ENCODE measurements around the gene SMIM12. TPM values are rescaled to one million over a fixed set of nuclear protein-coding genes. Genes with fewer than 3 reads are reported as not detected.

Gene SMIM12
- total RNA-seq, 2 donors from 2014 or later, result 48.7 to 49.1 TPM

- no peaks in the 10 kb centered on the region for H3K9me3 Mint-ChIP-seq
- H3K36me3 Mint-ChIP-seq, result peaks cover 8% of the 10 kb centered on the region in 2 donors
- no peak overlapping the region for H3K27ac Mint-ChIP-seq
- DNase-seq (ENCODE audit: low spot score in 2 of 2) (no peak), ATAC-seq (no peak)
These were observed 2.9 kb downstream of the SMIM12 start for GRCh38 chr1:34856697-34857096.

- DNase-seq (ENCODE audit: low spot score in 2 of 2), result peak; percentile 89 to 90
- H3K9me3 Mint-ChIP-seq, result no peaks in the 10 kb centered on the region
- H3K36me3 Mint-ChIP-seq, result peaks cover 7 to 13% of the 10 kb centered on the region in 2 donors
- peak overlapping the region in 1 of 2 donors; percentile 21 for H3K27ac Mint-ChIP-seq
- peak; percentile 100 for ATAC-seq
These were observed 6.8 kb downstream of the SMIM12 start for GRCh38 chr1:34852677-34853217.

GRCh38 chr1:34851431-34852105, 8.0 kb downstream of the SMIM12 start:
- H3K9me3 Mint-ChIP-seq, result no peaks in the 10 kb centered on the region
- no peak for ATAC-seq

GRCh38 chr1:34850382-34850781, 9.2 kb downstream of the SMIM12 start:
- Mint-ChIP-seq H3K27ac (no peak overlapping the region), H3K36me3 (peaks cover 7 to 13% of the 10 kb centered on the region in 2 donors), H3K9me3 (no peaks in the 10 kb centered on the region)
- ATAC-seq (no peak), DNase-seq (ENCODE audit: low spot score in 2 of 2) (no peak)

More at GRCh38 chr1:34851431-34852105, 8.0 kb downstream of the SMIM12 start:
- DNase-seq (ENCODE audit: low spot score in 2 of 2), result no peak
- H3K27ac Mint-ChIP-seq, result no peak overlapping the region
- H3K36me3 Mint-ChIP-seq, result peaks cover 7 to 13% of the 10 kb centered on the region in 2 donors

- H3K9me3 Mint-ChIP-seq, result no peaks in the 10 kb centered on the region
- no peak for DNase-seq (ENCODE audit: low spot score in 2 of 2)
- no peak for ATAC-seq
- H3K36me3 Mint-ChIP-seq, result peaks cover 7 to 13% of the 10 kb centered on the region in 2 donors
- no peak overlapping the region for H3K27ac Mint-ChIP-seq
These were observed 12.5 kb downstream of the SMIM12 start for GRCh38 chr1:34847094-34847493.

- DNase-seq (ENCODE audit: low spot score in 2 of 2) (no peak), ATAC-seq (no peak)
- peaks cover 7 to 13% of the 10 kb centered on the region in 2 donors for H3K36me3 Mint-ChIP-seq
- H3K9me3 Mint-ChIP-seq, result no peaks in the 10 kb centered on the region
- no peak overlapping the region for H3K27ac Mint-ChIP-seq
These were observed 13.3 kb downstream of the SMIM12 start for GRCh38 chr1:34846265-34846664.

- H3K9me3 Mint-ChIP-seq, result no peaks in the 10 kb centered on the region
- no peak for DNase-seq (ENCODE audit: low spot score in 2 of 2)
- H3K36me3 Mint-ChIP-seq, result peaks cover under 1 to 13% of the 10 kb centered on the region in 2 donors
- H3K27ac Mint-ChIP-seq, result no peak overlapping the region
- ATAC-seq, result no peak
These were observed 14.2 kb downstream of the SMIM12 start for GRCh38 chr1:34845131-34845901.

- no peak overlapping the region for H3K27ac Mint-ChIP-seq
- ATAC-seq, result no peak
- peaks cover 0 to 10% of the 10 kb centered on the region in 2 donors for H3K36me3 Mint-ChIP-seq
- DNase-seq (ENCODE audit: low spot score in 2 of 2), result no peak
- H3K9me3 Mint-ChIP-seq, result no peaks in the 10 kb centered on the region
These were observed 15.3 kb downstream of the SMIM12 start for GRCh38 chr1:34844252-34844634.

GRCh38 chr1:34843392-34844251, 15.9 kb downstream of the SMIM12 start:
- no peaks in the 10 kb centered on the region for H3K9me3 Mint-ChIP-seq
- H3K36me3 Mint-ChIP-seq, result peaks cover 0 to 4% of the 10 kb centered on the region in 2 donors
- no peak for ATAC-seq
- no peak for DNase-seq (ENCODE audit: low spot score in 2 of 2)
- peak overlapping the region in 1 of 2 donors; percentile 32 for H3K27ac Mint-ChIP-seq

- no peaks in the 10 kb centered on the region for H3K9me3 Mint-ChIP-seq
- H3K36me3 Mint-ChIP-seq, result no peaks in the 10 kb centered on the region
- peak overlapping the region in 1 of 2 donors; percentile 32 for H3K27ac Mint-ChIP-seq
- DNase-seq (ENCODE audit: low spot score in 2 of 2) (no peak), ATAC-seq (no peak)
These were observed 16.6 kb downstream of the SMIM12 start for GRCh38 chr1:34842952-34843371.

- Mint-ChIP-seq H3K27ac (no peak overlapping the region), H3K9me3 (no peaks in the 10 kb centered on the region), H3K36me3 (no peaks in the 10 kb centered on the region)
- DNase-seq (ENCODE audit: low spot score in 2 of 2) (no peak), ATAC-seq (no peak)
These were observed 17.5 kb downstream of the SMIM12 start for GRCh38 chr1:34842073-34842472.

- DNase-seq (ENCODE audit: low spot score in 2 of 2), result no peak
- no peaks in the 10 kb centered on the region for H3K36me3 Mint-ChIP-seq
- ATAC-seq, result no peak
- H3K9me3 Mint-ChIP-seq, result no peaks in the 10 kb centered on the region
- H3K27ac Mint-ChIP-seq, result no peak overlapping the region
These were observed 19.1 kb downstream of the SMIM12 start for GRCh38 chr1:34840426-34840825.

- Mint-ChIP-seq H3K9me3 (no peaks in the 10 kb centered on the region), H3K36me3 (no peaks in the 10 kb centered on the region), H3K27ac (no peak overlapping the region)
- ATAC-seq (no peak), DNase-seq (ENCODE audit: low spot score in 2 of 2) (no peak)
These were observed 19.8 kb downstream of the SMIM12 start for GRCh38 chr1:34839526-34840305.

- H3K27ac Mint-ChIP-seq, result no peak overlapping the region
- H3K9me3 Mint-ChIP-seq, result no peaks in the 10 kb centered on the region
- H3K36me3 Mint-ChIP-seq, result no peaks in the 10 kb centered on the region
- DNase-seq (ENCODE audit: low spot score in 2 of 2) (no peak), ATAC-seq (no peak)
These were observed 25.8 kb downstream of the SMIM12 start for GRCh38 chr1:34833711-34834110.

- Mint-ChIP-seq H3K27ac (peak overlapping the region in 1 of 2 donors; percentile 69), H3K36me3 (no peaks in the 10 kb centered on the region), H3K9me3 (no peaks in the 10 kb centered on the region)
- ATAC-seq, result no peak
- DNase-seq (ENCODE audit: low spot score in 2 of 2), result no peak
These were observed 27.8 kb downstream of the SMIM12 start for GRCh38 chr1:34831721-34832246.

- H3K9me3 Mint-ChIP-seq, result no peaks in the 10 kb centered on the region
- H3K27ac Mint-ChIP-seq, result peak overlapping the region in 1 of 2 donors; percentile 58
- ATAC-seq, result no peak
- H3K36me3 Mint-ChIP-seq, result no peaks in the 10 kb centered on the region
- DNase-seq (ENCODE audit: low spot score in 2 of 2), result no peak
These were observed 30.3 kb downstream of the SMIM12 start for GRCh38 chr1:34829250-34829649.

Data from activated naive CD4-positive, alpha-beta T cell treated with anti-CD3 and anti-CD28 coated beads, Interleukin-2, amount 50 U/mL, for 72 hours (primary cell).